Endothelial cell of umbilical vein (primary cell): ENCODE measurements around the gene CARMIL1. TPM values are rescaled to one million over a fixed set of nuclear protein-coding genes. Genes with fewer than 3 reads are reported as not detected.

Experiments
- BruUV-seq: library from RNA; stranded (reverse); fragments of 400-500 nt; replicated peaks from 2 replicates; lab custom pipeline; 2021; lab: Mats Ljungman, UMichigan
- CTCF ChIA-PET: fragments of 300-600, 350-600 bp; sonication (Branson Sonifier 250); formaldehyde crosslinking; loops from one replicate; lab custom pipeline; 2021; ENCODE audit warnings: antibody characterized with exemption, inconsistent platforms; lab: Charles Lee
- POLR2A ChIA-PET: fragments of 300-600, 350-600 bp; sonication (Branson Sonifier 250); formaldehyde crosslinking; loops from one replicate; lab custom pipeline; 2021; ENCODE audit warnings: antibody characterized with exemption, inconsistent platforms; lab: Charles Lee
- DNase-seq: peaks from one replicate; pipeline ENCODE4 v3.0.0-alpha.2; 2011; ENCODE audit warnings: low read depth, low spot score
- FAIRE-seq: peaks from 2 replicates; lab custom pipeline; 2011; peaks lifted over from hg19 to GRCh38; lab: Jason Lieb, UNC
- H2AFZ ChIP-seq: 2 replicates; pipeline ENCODE4 v1.6.0; 2012; ENCODE audit warnings: low read depth, low read length, control low read depth, inconsistent platforms
- H3K27ac ChIP-seq: 2 replicates; pipeline ENCODE4 v1.5.1; 2011; ENCODE audit warnings: low read depth, mild to moderate bottlenecking, control low read depth, low read length, moderate library complexity; ENCODE audit not compliant: insufficient read depth
- H3K27me3 ChIP-seq, 2 experiments: 2 replicates each; pipeline versions ENCODE4 v1.6.0 to v1.6.1; 2011; ENCODE audit warnings: low read length in 2 of 2, mixed read lengths in 1 of 2; ENCODE audit not compliant: control insufficient read depth in 2 of 2, insufficient read depth in 2 of 2
- H3K36me3 ChIP-seq, 2 experiments: 2 replicates in 1 of 2; 3 replicates in 1 of 2; pipeline ENCODE4 v1.5.1; 2011; ENCODE audit warnings: low read length in 2 of 2, mild to moderate bottlenecking in 1 of 2, moderate library complexity in 1 of 2; ENCODE audit not compliant: control insufficient read depth in 2 of 2, insufficient read depth in 2 of 2; ENCODE audit errors: extremely low read depth in 1 of 2
- H3K4me1 ChIP-seq: 3 replicates; pipeline ENCODE4 v1.5.1; 2011; ENCODE audit warnings: mild to moderate bottlenecking, low read length; ENCODE audit not compliant: control insufficient read depth, insufficient read depth; ENCODE audit errors: extremely low read depth
- H3K4me2 ChIP-seq: 2 replicates; pipeline ENCODE4 v1.6.1; 2011; ENCODE audit warnings: low read length, control low read depth, mixed read lengths; ENCODE audit not compliant: insufficient read depth
- H3K4me3 ChIP-seq, 3 experiments: fragments of 200-600 bp in 1 of 3; sonication (generic), shearing (Covaris generic) in 1 of 3; replicated peaks in 1 of 3; 2 replicates each; pipeline ENCODE4 v1.5.1; 2011 to 2016; ENCODE audit warnings: control low read depth in 3 of 3, low read length in 3 of 3, mild to moderate bottlenecking in 2 of 3, inconsistent platforms in 1 of 3, low read depth in 1 of 3, moderate library complexity in 1 of 3; ENCODE audit not compliant: insufficient read depth in 1 of 3
- H3K79me2 ChIP-seq: 2 replicates; pipeline ENCODE4 v1.6.0; 2012; ENCODE audit warnings: low read length, inconsistent platforms; ENCODE audit not compliant: control insufficient read depth, insufficient read depth
- H3K9ac ChIP-seq: replicated peaks from 2 replicates; pipeline ENCODE3; 2011; ENCODE audit warnings: low read length, control low read depth; ENCODE audit not compliant: insufficient read depth; ENCODE audit errors: extremely low read depth
- H3K9me1 ChIP-seq: replicated peaks from 3 replicates; pipeline ENCODE4 v1.6.0; 2011; ENCODE audit warnings: mild to moderate bottlenecking, low read length; ENCODE audit not compliant: control insufficient read depth, insufficient read depth; ENCODE audit errors: extremely low read depth
- H3K9me3 ChIP-seq: replicated peaks from 2 replicates; pipeline ENCODE4 v1.5.1; 2012; ENCODE audit warnings: low read length, inconsistent platforms; ENCODE audit not compliant: control insufficient read depth, insufficient read depth
- H4K20me1 ChIP-seq: replicated peaks from 2 replicates; pipeline ENCODE3; 2011; ENCODE audit warnings: mild to moderate bottlenecking, low read length; ENCODE audit not compliant: control insufficient read depth, insufficient read depth; ENCODE audit errors: extremely low read depth
- EZH2 ChIP-seq: IDR thresholded peaks from 2 replicates; pipeline ENCODE4 v1.6.1; 2012; ENCODE audit warnings: borderline replicate concordance, low read depth, mild to moderate bottlenecking, moderate library complexity, low read length, inconsistent platforms; ENCODE audit not compliant: severe bottlenecking
- FOS ChIP-seq: IDR thresholded peaks from 2 replicates; pipeline ENCODE4 v1.6.1; 2011; ENCODE audit warnings: mild to moderate bottlenecking, low read length, moderate library complexity, borderline replicate concordance; ENCODE audit not compliant: insufficient read depth
- GATA2 ChIP-seq: IDR thresholded peaks from 2 replicates; pipeline ENCODE4 v1.7.0; 2011; ENCODE audit warnings: low read depth, mild to moderate bottlenecking, moderate library complexity, mixed read lengths, low read length; ENCODE audit not compliant: insufficient read length, insufficient read depth
- JUN ChIP-seq: IDR thresholded peaks from 2 replicates; pipeline ENCODE4 v1.6.1; 2011; ENCODE audit warnings: borderline replicate concordance, low read depth; ENCODE audit not compliant: insufficient read length, insufficient read depth
- MAX ChIP-seq: IDR thresholded peaks from 2 replicates; pipeline ENCODE4 v1.6.1; 2011; ENCODE audit not compliant: insufficient read depth, insufficient read length
- MYC ChIP-seq: IDR thresholded peaks from one replicate; pipeline ENCODE4 v1.6.1; 2011; ENCODE audit warnings: mild to moderate bottlenecking, low read depth, low read length
- POLR2A ChIP-seq: IDR thresholded peaks from 2 replicates; pipeline ENCODE4 v1.6.1; 2012; ENCODE audit warnings: low read depth, mild to moderate bottlenecking, control low read depth, low read length
- POLR2AphosphoS5 ChIP-seq: IDR thresholded peaks from 2 replicates; pipeline ENCODE4 v1.6.1; 2012; ENCODE audit warnings: low read depth, mild to moderate bottlenecking, control low read depth, low read length, moderate library complexity; ENCODE audit not compliant: insufficient read depth
- dilution Hi-C: fragments of 300-500 bp; cut with MboI; formaldehyde crosslinking; loops from one replicate; pipeline ENCODE4 v1.15.0; 2019; ENCODE audit warnings: low sequenced_read_pairs; ENCODE audit not compliant: extremely low pct_ligation_motif_present
- intact Hi-C: fragments of 100-400 bp; cut with micrococcal nuclease; formaldehyde crosslinking; loops from one replicate; pipeline ENCODE4 v1.10.0; 2022
- polyA plus RNA-seq, 4 experiments: library from polyadenylated mRNA; depleted of rRNA in 3 of 4; stranded (reverse) in 3 of 4; unstranded in 1 of 4; fragments of >200 nt; gene quantifications; 2 replicates each; pipeline versions ENCODE4 v1.2.1 to v1.2.3, GENCODE V29; 2011 to 2012; ENCODE audit warnings: missing spikeins in 1 of 4
- total RNA-seq: library from RNA; stranded (reverse); gene quantifications from 2 replicates; pipeline ENCODE4 v1.2.3, GENCODE V29; 2021
- TF ChIP-seq, protein P1 (sequence below), 2 donors: IDR thresholded peaks; 1 replicate in 1 of 2; 2 replicates in 1 of 2; pipeline ENCODE4 v1.5.1; 2011; ENCODE audit warnings: low read length in 2 of 2, mild to moderate bottlenecking in 2 of 2, moderate library complexity in 2 of 2, control low read depth in 1 of 2, inconsistent platforms in 1 of 2, low read depth in 1 of 2; ENCODE audit not compliant: insufficient read depth in 1 of 2; ENCODE audit errors: extremely low read depth in 1 of 2

CARMIL1 gene
- total and polyA plus RNA-seq, 2 donors (not counting 3 experiments of a cell fraction or from before 2014, with no cell fraction given): 1.3 to 8.7 TPM

DNA sequence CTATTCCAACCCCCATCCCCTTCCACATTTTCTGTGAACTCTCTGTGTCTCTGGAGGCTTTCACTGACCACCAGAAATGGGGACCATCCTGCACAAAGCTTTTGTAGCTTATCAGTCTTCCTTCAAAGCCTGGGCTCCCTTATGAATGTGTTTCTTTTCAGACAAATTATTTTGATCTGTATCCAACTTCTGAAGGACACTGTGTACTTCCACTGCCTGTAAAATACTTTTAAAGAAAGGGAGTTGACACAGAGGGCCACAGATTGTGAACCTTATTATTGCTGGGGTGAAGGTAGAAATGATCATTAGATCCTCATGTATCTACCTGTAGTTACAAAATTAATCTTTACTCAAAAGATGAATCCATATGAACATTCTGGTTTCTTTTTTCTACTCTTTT, 135.6 kb downstream of the CARMIL1 start:
- Histone ChIP-seq H3K36me3 (no peaks in the 10 kb centered on the region), H3K4me2 (no peak overlapping the region), H3K27ac (no peak overlapping the region), H2AFZ (no peak overlapping the region), H3K9me1 (no peaks in the 10 kb centered on the region), H4K20me1 (no peaks in the 10 kb centered on the region), H3K9ac (no peak overlapping the region), H3K79me2 (no peaks in the 10 kb centered on the region), H3K4me3 (no peak overlapping the region), H3K9me3 (no peaks in the 10 kb centered on the region), H3K27me3 (peaks cover 0 to 4% of the 10 kb centered on the region in 2 experiments), H3K4me1 (no peaks in the 10 kb centered on the region)
- FAIRE-seq (no peak), DNase-seq (no peak)
- dilution Hi-C loops: no loop called here
- CTCF ChIA-PET: interaction anchor here (0.9 kb wide), 1 partner anchor 10 kb away, joined by 3 read pairs; no protein-coding TSS in a partner anchor
- no TSS peak for BruUV-seq
- intact Hi-C loops: no loop called here
- POLR2A ChIA-PET: no interaction called here
- TF ChIP-seq MAX: no peak
- no peak for TF ChIP-seq GATA2
- TF ChIP-seq FOS: no peak
- TF ChIP-seq POLR2A: no peak
- no peak for TF ChIP-seq JUN
- TF ChIP-seq MYC: no peak
- TF ChIP-seq, protein P1, sequence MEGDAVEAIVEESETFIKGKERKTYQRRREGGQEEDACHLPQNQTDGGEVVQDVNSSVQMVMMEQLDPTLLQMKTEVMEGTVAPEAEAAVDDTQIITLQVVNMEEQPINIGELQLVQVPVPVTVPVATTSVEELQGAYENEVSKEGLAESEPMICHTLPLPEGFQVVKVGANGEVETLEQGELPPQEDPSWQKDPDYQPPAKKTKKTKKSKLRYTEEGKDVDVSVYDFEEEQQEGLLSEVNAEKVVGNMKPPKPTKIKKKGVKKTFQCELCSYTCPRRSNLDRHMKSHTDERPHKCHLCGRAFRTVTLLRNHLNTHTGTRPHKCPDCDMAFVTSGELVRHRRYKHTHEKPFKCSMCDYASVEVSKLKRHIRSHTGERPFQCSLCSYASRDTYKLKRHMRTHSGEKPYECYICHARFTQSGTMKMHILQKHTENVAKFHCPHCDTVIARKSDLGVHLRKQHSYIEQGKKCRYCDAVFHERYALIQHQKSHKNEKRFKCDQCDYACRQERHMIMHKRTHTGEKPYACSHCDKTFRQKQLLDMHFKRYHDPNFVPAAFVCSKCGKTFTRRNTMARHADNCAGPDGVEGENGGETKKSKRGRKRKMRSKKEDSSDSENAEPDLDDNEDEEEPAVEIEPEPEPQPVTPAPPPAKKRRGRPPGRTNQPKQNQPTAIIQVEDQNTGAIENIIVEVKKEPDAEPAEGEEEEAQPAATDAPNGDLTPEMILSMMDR (IDR thresholded peaks at IDR 0.05; ENCODE audit: extremely low read depth in 1 of 2, insufficient read depth in 1 of 2, low read depth in 1 of 2, low read length in 2 of 2): no peak
- TF ChIP-seq EZH2: no peak
- TF ChIP-seq POLR2AphosphoS5: no peak
